Ishikawa (cell line): ENCODE data around the gene ARHGAP26.

Source experiments
- CEBPB ChIP-seq: IDR thresholded peaks from 2 replicates; pipeline ENCODE4 v1.6.1; 2012
- CREB1 ChIP-seq: IDR thresholded peaks from 2 replicates; pipeline ENCODE4 v1.6.1; 2012; ENCODE audit warnings: low read depth
- EGR1 ChIP-seq: IDR thresholded peaks from 2 replicates; pipeline ENCODE4 v1.6.1; 2012
- EP300 ChIP-seq: IDR thresholded peaks from 2 replicates; pipeline ENCODE4 v1.6.1; 2012; ENCODE audit warnings: borderline replicate concordance
- FOXM1 ChIP-seq: IDR thresholded peaks from 2 replicates; pipeline ENCODE4 v1.6.1; 2012; ENCODE audit warnings: low read depth, borderline replicate concordance
- RAD21 ChIP-seq: IDR thresholded peaks from 2 replicates; pipeline ENCODE4 v1.6.1; 2012; ENCODE audit warnings: low read depth
- REST ChIP-seq: IDR thresholded peaks from 2 replicates; pipeline ENCODE4 v1.6.1; 2012; ENCODE audit warnings: low read depth, mild to moderate bottlenecking
- TAF1 ChIP-seq: IDR thresholded peaks from 2 replicates; pipeline ENCODE4 v1.6.1; 2012; ENCODE audit warnings: low read depth, mild to moderate bottlenecking
- TEAD4 ChIP-seq: IDR thresholded peaks from 2 replicates; pipeline ENCODE4 v1.6.1; 2012
- USF1 ChIP-seq: IDR thresholded peaks from 2 replicates; pipeline ENCODE4 v1.6.1; 2012
- YY1 ChIP-seq: IDR thresholded peaks from 2 replicates; pipeline ENCODE4 v1.6.1; 2012; ENCODE audit warnings: low read depth
- TF ChIP-seq, protein P1 (sequence below): IDR thresholded peaks from 2 replicates; pipeline ENCODE4 v1.6.1; 2012

- no peak for TF ChIP-seq TEAD4
- no peak for TF ChIP-seq RAD21
- no peak for TF ChIP-seq CREB1
- no peak for TF ChIP-seq REST
- TF ChIP-seq USF1, result no peak
- TF ChIP-seq EP300, result no peak
- no peak for TF ChIP-seq EGR1
- TF ChIP-seq, protein P1, sequence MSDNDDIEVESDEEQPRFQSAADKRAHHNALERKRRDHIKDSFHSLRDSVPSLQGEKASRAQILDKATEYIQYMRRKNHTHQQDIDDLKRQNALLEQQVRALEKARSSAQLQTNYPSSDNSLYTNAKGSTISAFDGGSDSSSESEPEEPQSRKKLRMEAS, result no peak
- no peak for TF ChIP-seq YY1
- TF ChIP-seq FOXM1, result no peak
- no peak for TF ChIP-seq TAF1
- TF ChIP-seq CEBPB, result no peak
Measured at GRCh38 chr5:142918959-142919635, 148.9 kb downstream of the ARHGAP26 start.
